Hepatocyte (in vitro differentiated cells): ENCODE data around the gene QPRT. TPM values are rescaled to one million over a fixed set of nuclear protein-coding genes. Genes with fewer than 3 reads are reported as not detected.
A peak's percentile ranks its signal among the peaks of the same experiment; 100 is the strongest.
"Not testable (repeated sequence)": the region's sequence is repeated elsewhere in the genome, so short reads cannot be mapped to it uniquely, and the experiment has no call there.

ENCODE experiments used
- DNase-seq: peaks from one replicate; pipeline ENCODE4 v3.0.0-alpha.2; 2016; ENCODE audit warnings: low spot score
- H2AFZ ChIP-seq: fragments of 200-600 bp; sonication (generic); 2 replicates; pipeline ENCODE4 v1.6.0; 2016; ENCODE audit warnings: antibody characterized with exemption, mild to moderate bottlenecking
- H3K27ac ChIP-seq: fragments of 200-600 bp; sonication (generic); 2 replicates; pipeline ENCODE4 v1.5.1; 2016; ENCODE audit warnings: mild to moderate bottlenecking
- H3K27me3 ChIP-seq: fragments of 200-600 bp; sonication (generic); 2 replicates; pipeline ENCODE4 v1.6.1; 2016
- H3K36me3 ChIP-seq: fragments of 200-600 bp; sonication (generic); replicated peaks from 2 replicates; pipeline ENCODE4 v1.5.1; 2016; ENCODE audit warnings: low read depth; ENCODE audit not compliant: insufficient read depth
- H3K4me1 ChIP-seq: fragments of 200-600 bp; sonication (generic); 2 replicates; pipeline ENCODE4 v1.5.1; 2016; ENCODE audit warnings: mild to moderate bottlenecking, moderate library complexity; ENCODE audit not compliant: insufficient read depth
- H3K4me2 ChIP-seq: fragments of 200-600 bp; sonication (generic); 2 replicates; pipeline ENCODE4 v1.6.0; 2016
- H3K4me3 ChIP-seq: fragments of 200-600 bp; sonication (generic); 2 replicates; pipeline ENCODE4 v1.5.1; 2016; ENCODE audit warnings: mild to moderate bottlenecking
- H3K79me2 ChIP-seq: fragments of 200-600 bp; sonication (generic); 2 replicates; pipeline ENCODE4 v1.6.0; 2017; ENCODE audit warnings: mild to moderate bottlenecking
- H3K9me2 ChIP-seq: fragments of 200-600 bp; sonication (generic); replicated peaks from 2 replicates; pipeline ENCODE4 v1.6.0; 2017; ENCODE audit warnings: mild to moderate bottlenecking; ENCODE audit not compliant: insufficient read depth
- H3K9me3 ChIP-seq: fragments of 200-600 bp; sonication (generic); 2 replicates; pipeline ENCODE4 v1.5.1; 2016; ENCODE audit warnings: low read depth, mild to moderate bottlenecking
- H4K20me1 ChIP-seq: fragments of 200-600 bp; sonication (generic); 2 replicates; pipeline ENCODE4 v1.6.0; 2016; ENCODE audit warnings: mild to moderate bottlenecking; ENCODE audit not compliant: insufficient read depth, poor library complexity, severe bottlenecking
- EZH2 ChIP-seq: fragments of 200-600 bp; sonication (generic); IDR thresholded peaks from 2 replicates; pipeline ENCODE4 v1.6.1; 2016; ENCODE audit warnings: antibody characterized with exemption, mild to moderate bottlenecking, borderline replicate concordance
- EZH2phosphoT487 ChIP-seq: fragments of 200-600 bp; sonication (generic); IDR thresholded peaks from one replicate; pipeline ENCODE4 v1.6.1; 2018; ENCODE audit warnings: antibody characterized with exemption, mild to moderate bottlenecking, low read depth, moderate library complexity; ENCODE audit not compliant: unreplicated experiment, severe bottlenecking
- WGBS: methylation state at CpG from one replicate; pipeline ENCODE4 v1.1.6; 2016; ENCODE audit warnings: low lambda C conversion rate; ENCODE audit errors: missing lambda C conversion rate; 5-methylcytosine and 5-hydroxymethylcytosine counted together
- polyA plus RNA-seq: library from polyadenylated mRNA; unstranded; fragments of >200 nt; fragmentation: Nextera tagmentation; extraction: Ambion mirVana; gene quantifications from 2 replicates; pipeline ENCODE4 v1.2.1, GENCODE V29; 2016
- total RNA-seq: library from RNA; depleted of rRNA; stranded (reverse); fragments of >200 nt; gene quantifications from 2 replicates; pipeline ENCODE4 v1.2.3, GENCODE V29; 2014
- TF ChIP-seq, protein P1 (sequence below): fragments of 200-600 bp; sonication (generic); IDR thresholded peaks from 2 replicates; pipeline ENCODE4 v1.5.1; 2016; ENCODE audit warnings: antibody characterized with exemption, mild to moderate bottlenecking; ENCODE audit not compliant: poor library complexity

QPRT gene
- total and polyA plus RNA-seq, 2 experiments from 2014 or later: 217 to 340 TPM

DNA sequence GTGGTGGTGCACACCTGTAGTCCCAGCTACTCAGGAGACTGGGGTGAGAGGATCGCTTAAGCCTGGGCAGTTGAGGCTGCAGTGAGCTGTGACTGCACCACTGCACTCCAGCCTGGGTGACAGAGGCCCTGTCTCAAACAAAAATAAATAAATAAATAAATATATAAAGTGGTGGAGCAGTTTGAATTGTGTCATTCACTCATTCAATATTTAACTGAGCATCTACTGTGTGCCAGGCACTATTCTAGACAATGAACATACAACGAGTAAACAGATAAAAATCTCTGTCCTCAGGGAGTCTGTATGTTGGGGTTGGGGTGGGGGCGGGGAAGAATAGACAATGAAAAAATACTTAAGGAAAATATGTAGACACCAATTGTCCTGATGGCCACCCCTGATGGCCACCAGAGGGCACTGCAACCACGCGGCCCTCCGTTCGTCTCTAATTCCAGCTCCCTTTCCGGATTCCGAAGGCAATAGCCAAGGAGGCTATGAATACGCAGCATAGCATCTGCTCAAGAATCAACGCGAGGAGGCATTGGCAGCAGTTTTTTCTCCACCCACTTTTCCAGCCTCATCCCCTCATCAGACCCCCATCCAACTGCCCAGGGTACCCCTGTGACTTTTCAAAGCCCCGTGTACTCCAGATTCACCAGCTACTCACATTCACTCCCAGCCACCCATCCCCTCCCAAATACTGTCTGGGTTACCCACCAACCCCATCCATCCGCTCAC is 21.4 kb downstream of the QPRT start:
- no peak overlapping the region for H3K4me3 ChIP-seq
- peaks cover 2% of the 10 kb centered on the region for H3K79me2 ChIP-seq
- H3K27me3 ChIP-seq: no peaks in the 10 kb centered on the region
- H3K9me2 ChIP-seq: no peaks in the 10 kb centered on the region
- 13% methylated on average over 13 of the region's 14 CpGs for WGBS
- H2AFZ ChIP-seq: no peak overlapping the region
- TF ChIP-seq, protein P1, sequence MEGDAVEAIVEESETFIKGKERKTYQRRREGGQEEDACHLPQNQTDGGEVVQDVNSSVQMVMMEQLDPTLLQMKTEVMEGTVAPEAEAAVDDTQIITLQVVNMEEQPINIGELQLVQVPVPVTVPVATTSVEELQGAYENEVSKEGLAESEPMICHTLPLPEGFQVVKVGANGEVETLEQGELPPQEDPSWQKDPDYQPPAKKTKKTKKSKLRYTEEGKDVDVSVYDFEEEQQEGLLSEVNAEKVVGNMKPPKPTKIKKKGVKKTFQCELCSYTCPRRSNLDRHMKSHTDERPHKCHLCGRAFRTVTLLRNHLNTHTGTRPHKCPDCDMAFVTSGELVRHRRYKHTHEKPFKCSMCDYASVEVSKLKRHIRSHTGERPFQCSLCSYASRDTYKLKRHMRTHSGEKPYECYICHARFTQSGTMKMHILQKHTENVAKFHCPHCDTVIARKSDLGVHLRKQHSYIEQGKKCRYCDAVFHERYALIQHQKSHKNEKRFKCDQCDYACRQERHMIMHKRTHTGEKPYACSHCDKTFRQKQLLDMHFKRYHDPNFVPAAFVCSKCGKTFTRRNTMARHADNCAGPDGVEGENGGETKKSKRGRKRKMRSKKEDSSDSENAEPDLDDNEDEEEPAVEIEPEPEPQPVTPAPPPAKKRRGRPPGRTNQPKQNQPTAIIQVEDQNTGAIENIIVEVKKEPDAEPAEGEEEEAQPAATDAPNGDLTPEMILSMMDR: peak; percentile 86
- no peak for TF ChIP-seq EZH2
- TF ChIP-seq EZH2phosphoT487: no peak
- H3K4me2 ChIP-seq: peak overlapping the region; percentile 61
- peaks cover 4% of the 10 kb centered on the region for H4K20me1 ChIP-seq
- no peak overlapping the region for H3K27ac ChIP-seq
- no peaks in the 10 kb centered on the region for H3K4me1 ChIP-seq
- no peaks in the 10 kb centered on the region for H3K9me3 ChIP-seq
- H3K36me3 ChIP-seq: no peaks in the 10 kb centered on the region
- peak; percentile 91 for DNase-seq

GRCh38 chr16:29701214-29701555 is 22.2 kb downstream of the QPRT start:
- Histone ChIP-seq H3K9me2 (no peaks in the 10 kb centered on the region), H3K79me2 (no peaks in the 10 kb centered on the region), H3K4me2 (no peak overlapping the region), H2AFZ (no peak overlapping the region), H3K4me3 (no peak overlapping the region), H3K4me1 (no peaks in the 10 kb centered on the region), H3K36me3 (no peaks in the 10 kb centered on the region), H3K27me3 (no peaks in the 10 kb centered on the region), H3K27ac (no peak overlapping the region), H4K20me1 (peaks cover under 1% of the 10 kb centered on the region), H3K9me3 (no peaks in the 10 kb centered on the region)
- 91% methylated on average over 4 of the region's 5 CpGs for WGBS
- no peak for TF ChIP-seq EZH2phosphoT487
- no peak for DNase-seq

DNA sequence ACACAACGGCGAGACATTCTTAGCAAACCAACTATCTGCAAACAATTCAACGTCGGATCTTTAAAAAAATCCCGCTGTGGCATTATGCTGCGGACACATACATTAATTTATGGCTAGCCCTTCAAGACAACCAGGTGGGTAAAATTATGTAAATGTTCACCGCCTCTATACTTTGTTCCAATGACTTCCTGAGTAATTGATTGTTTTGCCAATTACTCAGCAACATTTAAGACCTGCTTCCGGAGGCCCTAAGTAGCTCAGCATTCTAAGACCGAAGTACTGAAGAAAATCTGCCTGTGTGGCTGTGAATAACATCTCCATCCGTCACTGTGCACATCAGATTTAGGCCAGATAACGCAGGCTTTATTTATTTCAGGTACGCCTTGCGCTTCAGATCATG is 23.3 kb downstream of the QPRT start:
- TF ChIP-seq EZH2phosphoT487: no peak
- TF ChIP-seq EZH2: no peak
- TF ChIP-seq, protein P1: no peak
- no peak overlapping the region for H3K4me3 ChIP-seq

GRCh38 chr16:29705030-29705429 is 26.1 kb downstream of the QPRT start:
- no peak overlapping the region for H2AFZ ChIP-seq
- DNase-seq: no peak
- no peak overlapping the region for H3K4me2 ChIP-seq
- no peak overlapping the region for H3K27ac ChIP-seq
- H3K4me3 ChIP-seq: no peak overlapping the region
- 76% methylated on average over 2 of the region's 2 CpGs for WGBS
- H3K4me1 ChIP-seq: no peaks in the 10 kb centered on the region
- TF ChIP-seq EZH2: no peak
- TF ChIP-seq, protein P1: no peak
- no peak for TF ChIP-seq EZH2phosphoT487
- no peaks in the 10 kb centered on the region for H3K27me3 ChIP-seq
- no peaks in the 10 kb centered on the region for H3K36me3 ChIP-seq
- H3K9me3 ChIP-seq: no peaks in the 10 kb centered on the region
- no peaks in the 10 kb centered on the region for H3K79me2 ChIP-seq
- no peaks in the 10 kb centered on the region for H4K20me1 ChIP-seq
- H3K9me2 ChIP-seq: no peaks in the 10 kb centered on the region

More for the DNA sequence above, 23.3 kb downstream of the QPRT start:
- no peaks in the 10 kb centered on the region for H3K36me3 ChIP-seq
- H3K4me1 ChIP-seq: no peaks in the 10 kb centered on the region
- H3K27me3 ChIP-seq: no peaks in the 10 kb centered on the region
- H4K20me1 ChIP-seq: no peaks in the 10 kb centered on the region
- H3K27ac ChIP-seq: no peak overlapping the region
- no peaks in the 10 kb centered on the region for H3K9me3 ChIP-seq
- no peak overlapping the region for H3K4me2 ChIP-seq
- DNase-seq: no peak
- H3K9me2 ChIP-seq: no peaks in the 10 kb centered on the region
- H2AFZ ChIP-seq: no peak overlapping the region
- WGBS: 76% methylated on average over 13 of the region's 13 CpGs
- no peaks in the 10 kb centered on the region for H3K79me2 ChIP-seq

- H3K79me2 ChIP-seq, H3K9me2 ChIP-seq, H3K27me3 ChIP-seq, H3K4me1 ChIP-seq, H4K20me1 ChIP-seq, H3K27ac ChIP-seq, DNase-seq, H3K4me2 ChIP-seq, H3K36me3 ChIP-seq, H2AFZ ChIP-seq, H3K9me3 ChIP-seq, H3K4me3 ChIP-seq: not testable (repeated sequence)
- 100% methylated on average over 1 of the region's 1 CpG for WGBS
These were observed 28.2 kb downstream of the QPRT start for GRCh38 chr16:29707160-29707559.
